ENCODE measurements around the gene TRNAU1AP. TPM values are rescaled to one million over a fixed set of nuclear protein-coding genes. Genes with fewer than 3 reads are reported as not detected.
"Not testable (repeated sequence)": the region's sequence is repeated elsewhere in the genome, so short reads cannot be mapped to it uniquely, and the experiment has no call there.

Gene TRNAU1AP
- total RNA-seq, 1 donor from 2014 or later: 39.6 TPM

GRCh38 chr1:28517649-28517999 is 35.3 kb upstream of the TRNAU1AP start:
- peak overlapping the region; percentile 66 for H3K4me3 Mint-ChIP-seq (ENCODE audit: unreplicated experiment)
- TF ChIP-seq CTCF (IDR thresholded peaks at IDR 0.05; ENCODE audit: unreplicated experiment): no peak
- H3K9me3 Mint-ChIP-seq (ENCODE audit: unreplicated experiment): no peaks in the 10 kb centered on the region
- H3K4me1 Mint-ChIP-seq (ENCODE audit: unreplicated experiment): peaks cover 10% of the 10 kb centered on the region
- no peak for DNase-seq (ENCODE audit: low spot score)
- H3K36me3 Mint-ChIP-seq (ENCODE audit: low read depth, unreplicated experiment): peaks cover 8% of the 10 kb centered on the region
- peaks cover 10% of the 10 kb centered on the region for H3K27me3 Mint-ChIP-seq (ENCODE audit: unreplicated experiment)
- peak overlapping the region; percentile 74 for H3K27ac Mint-ChIP-seq (ENCODE audit: unreplicated experiment)

- H3K4me3 Mint-ChIP-seq (ENCODE audit: unreplicated experiment): peak overlapping the region; percentile 85
- H3K4me1 Mint-ChIP-seq (ENCODE audit: unreplicated experiment): peaks cover 10% of the 10 kb centered on the region
- peak; percentile 99 for TF ChIP-seq CTCF (IDR thresholded peaks at IDR 0.05; ENCODE audit: unreplicated experiment)
These were observed 34.7 kb upstream of the TRNAU1AP start for GRCh38 chr1:28518000-28518744.

GRCh38 chr1:28518745-28519341 is 34.0 kb upstream of the TRNAU1AP start:
- Mint-ChIP-seq H3K4me3 (ENCODE audit: unreplicated experiment) (peak overlapping the region; percentile 85), H3K27ac (ENCODE audit: unreplicated experiment) (peak overlapping the region; percentile 68), H3K36me3 (ENCODE audit: low read depth, unreplicated experiment) (peaks cover 7% of the 10 kb centered on the region), H3K4me1 (ENCODE audit: unreplicated experiment) (peaks cover 10% of the 10 kb centered on the region), H3K9me3 (ENCODE audit: unreplicated experiment) (no peaks in the 10 kb centered on the region), H3K27me3 (ENCODE audit: unreplicated experiment) (peaks cover 13% of the 10 kb centered on the region)
- TF ChIP-seq CTCF (IDR thresholded peaks at IDR 0.05; ENCODE audit: unreplicated experiment): no peak
- DNase-seq (ENCODE audit: low spot score): no peak

More at GRCh38 chr1:28518000-28518744, 34.7 kb upstream of the TRNAU1AP start:
- peaks cover 7% of the 10 kb centered on the region for H3K36me3 Mint-ChIP-seq (ENCODE audit: low read depth, unreplicated experiment)
- peak overlapping the region; percentile 68 for H3K27ac Mint-ChIP-seq (ENCODE audit: unreplicated experiment)
- DNase-seq (ENCODE audit: low spot score): peak; percentile 92
- H3K27me3 Mint-ChIP-seq (ENCODE audit: unreplicated experiment): peaks cover 11% of the 10 kb centered on the region
- H3K9me3 Mint-ChIP-seq (ENCODE audit: unreplicated experiment): no peaks in the 10 kb centered on the region

- no peak overlapping the region for H3K27ac Mint-ChIP-seq (ENCODE audit: unreplicated experiment)
- no peaks in the 10 kb centered on the region for H3K9me3 Mint-ChIP-seq (ENCODE audit: unreplicated experiment)
- peaks cover 7% of the 10 kb centered on the region for H3K36me3 Mint-ChIP-seq (ENCODE audit: low read depth, unreplicated experiment)
- peak overlapping the region; percentile 42 for H3K4me3 Mint-ChIP-seq (ENCODE audit: unreplicated experiment)
- TF ChIP-seq CTCF (IDR thresholded peaks at IDR 0.05; ENCODE audit: unreplicated experiment): no peak
- no peak for DNase-seq (ENCODE audit: low spot score)
- peaks cover 15% of the 10 kb centered on the region for H3K4me1 Mint-ChIP-seq (ENCODE audit: unreplicated experiment)
- H3K27me3 Mint-ChIP-seq (ENCODE audit: unreplicated experiment): peaks cover 13% of the 10 kb centered on the region
These were observed 32.7 kb upstream of the TRNAU1AP start for GRCh38 chr1:28519946-28520725.

- not testable (repeated sequence) for H3K4me3 Mint-ChIP-seq (ENCODE audit: unreplicated experiment); DNase-seq (ENCODE audit: low spot score); H3K9me3 Mint-ChIP-seq (ENCODE audit: unreplicated experiment); H3K36me3 Mint-ChIP-seq (ENCODE audit: low read depth, unreplicated experiment); H3K27ac Mint-ChIP-seq (ENCODE audit: unreplicated experiment)
- peaks cover 15% of the 10 kb centered on the region for H3K4me1 Mint-ChIP-seq (ENCODE audit: unreplicated experiment)
- H3K27me3 Mint-ChIP-seq (ENCODE audit: unreplicated experiment): peaks cover 13% of the 10 kb centered on the region
These were observed 32.1 kb upstream of the TRNAU1AP start for GRCh38 chr1:28520796-28521195.

All from endothelial cell (in vitro differentiated cells).